Endothelial cell of umbilical vein (primary cell): ENCODE data around the gene MEAK7. TPM values are rescaled to one million over a fixed set of nuclear protein-coding genes. Genes with fewer than 3 reads are reported as not detected.

Experiments
- BruUV-seq: library from RNA; stranded (reverse); fragments of 400-500 nt; replicated peaks from 2 replicates; lab custom pipeline; 2021; lab: Mats Ljungman, UMichigan
- CTCF ChIA-PET: fragments of 300-600, 350-600 bp; sonication (Branson Sonifier 250); formaldehyde crosslinking; loops from one replicate; lab custom pipeline; 2021; ENCODE audit warnings: antibody characterized with exemption, inconsistent platforms; lab: Charles Lee
- POLR2A ChIA-PET: fragments of 300-600, 350-600 bp; sonication (Branson Sonifier 250); formaldehyde crosslinking; loops from one replicate; lab custom pipeline; 2021; ENCODE audit warnings: antibody characterized with exemption, inconsistent platforms; lab: Charles Lee
- DNase-seq: peaks from one replicate; pipeline ENCODE4 v3.0.0-alpha.2; 2011; ENCODE audit warnings: low read depth, low spot score
- FAIRE-seq: peaks from 2 replicates; lab custom pipeline; 2011; peaks lifted over from hg19 to GRCh38; lab: Jason Lieb, UNC
- H2AFZ ChIP-seq: 2 replicates; pipeline ENCODE4 v1.6.0; 2012; ENCODE audit warnings: low read depth, low read length, control low read depth, inconsistent platforms
- H3K27ac ChIP-seq: 2 replicates; pipeline ENCODE4 v1.5.1; 2011; ENCODE audit warnings: low read depth, mild to moderate bottlenecking, control low read depth, low read length, moderate library complexity; ENCODE audit not compliant: insufficient read depth
- H3K27me3 ChIP-seq, 2 experiments: 2 replicates each; pipeline versions ENCODE4 v1.6.0 to v1.6.1; 2011; ENCODE audit warnings: low read length in 2 of 2, mixed read lengths in 1 of 2; ENCODE audit not compliant: control insufficient read depth in 2 of 2, insufficient read depth in 2 of 2
- H3K36me3 ChIP-seq, 2 experiments: 2 replicates in 1 of 2; 3 replicates in 1 of 2; pipeline ENCODE4 v1.5.1; 2011; ENCODE audit warnings: low read length in 2 of 2, mild to moderate bottlenecking in 1 of 2, moderate library complexity in 1 of 2; ENCODE audit not compliant: control insufficient read depth in 2 of 2, insufficient read depth in 2 of 2; ENCODE audit errors: extremely low read depth in 1 of 2
- H3K4me1 ChIP-seq: 3 replicates; pipeline ENCODE4 v1.5.1; 2011; ENCODE audit warnings: mild to moderate bottlenecking, low read length; ENCODE audit not compliant: control insufficient read depth, insufficient read depth; ENCODE audit errors: extremely low read depth
- H3K4me2 ChIP-seq: 2 replicates; pipeline ENCODE4 v1.6.1; 2011; ENCODE audit warnings: low read length, control low read depth, mixed read lengths; ENCODE audit not compliant: insufficient read depth
- H3K4me3 ChIP-seq, 3 experiments: fragments of 200-600 bp in 1 of 3; sonication (generic), shearing (Covaris generic) in 1 of 3; replicated peaks in 1 of 3; 2 replicates each; pipeline ENCODE4 v1.5.1; 2011 to 2016; ENCODE audit warnings: control low read depth in 3 of 3, low read length in 3 of 3, mild to moderate bottlenecking in 2 of 3, inconsistent platforms in 1 of 3, low read depth in 1 of 3, moderate library complexity in 1 of 3; ENCODE audit not compliant: insufficient read depth in 1 of 3
- H3K79me2 ChIP-seq: 2 replicates; pipeline ENCODE4 v1.6.0; 2012; ENCODE audit warnings: low read length, inconsistent platforms; ENCODE audit not compliant: control insufficient read depth, insufficient read depth
- H3K9ac ChIP-seq: replicated peaks from 2 replicates; pipeline ENCODE3; 2011; ENCODE audit warnings: low read length, control low read depth; ENCODE audit not compliant: insufficient read depth; ENCODE audit errors: extremely low read depth
- H3K9me1 ChIP-seq: replicated peaks from 3 replicates; pipeline ENCODE4 v1.6.0; 2011; ENCODE audit warnings: mild to moderate bottlenecking, low read length; ENCODE audit not compliant: control insufficient read depth, insufficient read depth; ENCODE audit errors: extremely low read depth
- H3K9me3 ChIP-seq: replicated peaks from 2 replicates; pipeline ENCODE4 v1.5.1; 2012; ENCODE audit warnings: low read length, inconsistent platforms; ENCODE audit not compliant: control insufficient read depth, insufficient read depth
- H4K20me1 ChIP-seq: replicated peaks from 2 replicates; pipeline ENCODE3; 2011; ENCODE audit warnings: mild to moderate bottlenecking, low read length; ENCODE audit not compliant: control insufficient read depth, insufficient read depth; ENCODE audit errors: extremely low read depth
- EZH2 ChIP-seq: IDR thresholded peaks from 2 replicates; pipeline ENCODE4 v1.6.1; 2012; ENCODE audit warnings: borderline replicate concordance, low read depth, mild to moderate bottlenecking, moderate library complexity, low read length, inconsistent platforms; ENCODE audit not compliant: severe bottlenecking
- FOS ChIP-seq: IDR thresholded peaks from 2 replicates; pipeline ENCODE4 v1.6.1; 2011; ENCODE audit warnings: mild to moderate bottlenecking, low read length, moderate library complexity, borderline replicate concordance; ENCODE audit not compliant: insufficient read depth
- GATA2 ChIP-seq: IDR thresholded peaks from 2 replicates; pipeline ENCODE4 v1.7.0; 2011; ENCODE audit warnings: low read depth, mild to moderate bottlenecking, moderate library complexity, mixed read lengths, low read length; ENCODE audit not compliant: insufficient read length, insufficient read depth
- JUN ChIP-seq: IDR thresholded peaks from 2 replicates; pipeline ENCODE4 v1.6.1; 2011; ENCODE audit warnings: borderline replicate concordance, low read depth; ENCODE audit not compliant: insufficient read length, insufficient read depth
- MYC ChIP-seq: IDR thresholded peaks from one replicate; pipeline ENCODE4 v1.6.1; 2011; ENCODE audit warnings: mild to moderate bottlenecking, low read depth, low read length
- POLR2A ChIP-seq: IDR thresholded peaks from 2 replicates; pipeline ENCODE4 v1.6.1; 2012; ENCODE audit warnings: low read depth, mild to moderate bottlenecking, control low read depth, low read length
- POLR2AphosphoS5 ChIP-seq: IDR thresholded peaks from 2 replicates; pipeline ENCODE4 v1.6.1; 2012; ENCODE audit warnings: low read depth, mild to moderate bottlenecking, control low read depth, low read length, moderate library complexity; ENCODE audit not compliant: insufficient read depth
- dilution Hi-C: fragments of 300-500 bp; cut with MboI; formaldehyde crosslinking; loops from one replicate; pipeline ENCODE4 v1.15.0; 2019; ENCODE audit warnings: low sequenced_read_pairs; ENCODE audit not compliant: extremely low pct_ligation_motif_present
- intact Hi-C: fragments of 100-400 bp; cut with micrococcal nuclease; formaldehyde crosslinking; loops from one replicate; pipeline ENCODE4 v1.10.0; 2022
- polyA plus RNA-seq, 4 experiments: library from polyadenylated mRNA; depleted of rRNA in 3 of 4; stranded (reverse) in 3 of 4; unstranded in 1 of 4; fragments of >200 nt; gene quantifications; 2 replicates each; pipeline versions ENCODE4 v1.2.1 to v1.2.3, GENCODE V29; 2011 to 2012; ENCODE audit warnings: missing spikeins in 1 of 4
- total RNA-seq: library from RNA; stranded (reverse); gene quantifications from 2 replicates; pipeline ENCODE4 v1.2.3, GENCODE V29; 2021
- TF ChIP-seq, protein P1 (sequence below): IDR thresholded peaks from 2 replicates; pipeline ENCODE4 v1.6.1; 2011; ENCODE audit not compliant: insufficient read depth, insufficient read length
- TF ChIP-seq, protein P2 (sequence below), 2 donors: IDR thresholded peaks; 1 replicate in 1 of 2; 2 replicates in 1 of 2; pipeline ENCODE4 v1.5.1; 2011; ENCODE audit warnings: low read length in 2 of 2, mild to moderate bottlenecking in 2 of 2, moderate library complexity in 2 of 2, control low read depth in 1 of 2, inconsistent platforms in 1 of 2, low read depth in 1 of 2; ENCODE audit not compliant: insufficient read depth in 1 of 2; ENCODE audit errors: extremely low read depth in 1 of 2

The MEAK7 gene
- total and polyA plus RNA-seq, 2 donors (not counting 3 experiments of a cell fraction or from before 2014, with no cell fraction given) = 16.2 to 22.7 TPM

DNA sequence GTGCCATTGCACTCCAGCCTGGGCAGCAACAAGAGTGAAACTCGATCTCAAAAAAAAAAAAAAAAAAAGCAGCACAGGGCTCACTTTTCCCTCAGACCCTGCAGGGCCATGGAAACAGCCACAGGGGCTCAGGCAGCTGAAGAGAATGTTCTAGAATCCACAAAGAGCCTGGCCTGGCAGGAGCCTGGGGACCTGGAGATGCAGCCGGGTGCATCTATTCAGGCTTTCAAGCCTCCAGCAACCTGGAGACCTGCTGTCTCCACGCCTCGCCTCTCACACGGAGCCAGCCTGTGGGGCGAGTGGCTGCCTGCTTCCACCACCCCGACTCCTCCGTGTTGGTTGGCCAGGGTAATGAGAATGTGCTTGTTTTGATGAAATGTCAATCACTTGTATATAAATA, 44.0 kb upstream of the MEAK7 start:
- FAIRE-seq (no peak), DNase-seq (no peak)
- BruUV-seq = no TSS peak
- TF ChIP-seq POLR2AphosphoS5 = no peak
- TF ChIP-seq EZH2 = no peak
- TF ChIP-seq, protein P1, sequence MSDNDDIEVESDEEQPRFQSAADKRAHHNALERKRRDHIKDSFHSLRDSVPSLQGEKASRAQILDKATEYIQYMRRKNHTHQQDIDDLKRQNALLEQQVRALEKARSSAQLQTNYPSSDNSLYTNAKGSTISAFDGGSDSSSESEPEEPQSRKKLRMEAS = no peak
- TF ChIP-seq, protein P2, sequence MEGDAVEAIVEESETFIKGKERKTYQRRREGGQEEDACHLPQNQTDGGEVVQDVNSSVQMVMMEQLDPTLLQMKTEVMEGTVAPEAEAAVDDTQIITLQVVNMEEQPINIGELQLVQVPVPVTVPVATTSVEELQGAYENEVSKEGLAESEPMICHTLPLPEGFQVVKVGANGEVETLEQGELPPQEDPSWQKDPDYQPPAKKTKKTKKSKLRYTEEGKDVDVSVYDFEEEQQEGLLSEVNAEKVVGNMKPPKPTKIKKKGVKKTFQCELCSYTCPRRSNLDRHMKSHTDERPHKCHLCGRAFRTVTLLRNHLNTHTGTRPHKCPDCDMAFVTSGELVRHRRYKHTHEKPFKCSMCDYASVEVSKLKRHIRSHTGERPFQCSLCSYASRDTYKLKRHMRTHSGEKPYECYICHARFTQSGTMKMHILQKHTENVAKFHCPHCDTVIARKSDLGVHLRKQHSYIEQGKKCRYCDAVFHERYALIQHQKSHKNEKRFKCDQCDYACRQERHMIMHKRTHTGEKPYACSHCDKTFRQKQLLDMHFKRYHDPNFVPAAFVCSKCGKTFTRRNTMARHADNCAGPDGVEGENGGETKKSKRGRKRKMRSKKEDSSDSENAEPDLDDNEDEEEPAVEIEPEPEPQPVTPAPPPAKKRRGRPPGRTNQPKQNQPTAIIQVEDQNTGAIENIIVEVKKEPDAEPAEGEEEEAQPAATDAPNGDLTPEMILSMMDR (IDR thresholded peaks at IDR 0.05; ENCODE audit: extremely low read depth in 1 of 2, insufficient read depth in 1 of 2, low read depth in 1 of 2, low read length in 2 of 2) = no peak
- no peak for TF ChIP-seq JUN
- TF ChIP-seq GATA2 = no peak
- TF ChIP-seq MYC = no peak
- TF ChIP-seq FOS = no peak
- no peak for TF ChIP-seq POLR2A
- Histone ChIP-seq H3K27me3 (no peaks in the 10 kb centered on the region), H3K27ac (peak overlapping the region; percentile 78), H3K9me1 (no peaks in the 10 kb centered on the region), H3K4me1 (peaks cover 23% of the 10 kb centered on the region), H3K4me2 (no peak overlapping the region), H2AFZ (no peak overlapping the region), H3K79me2 (no peaks in the 10 kb centered on the region), H4K20me1 (no peaks in the 10 kb centered on the region), H3K4me3 (no peak overlapping the region), H3K9ac (no peak overlapping the region), H3K9me3 (no peaks in the 10 kb centered on the region), H3K36me3 (no peaks in the 10 kb centered on the region)
- ChIA-PET CTCF (interaction anchor here (1.0 kb wide), 1 partner anchor 73 kb away, joined by 5 read pairs; no protein-coding TSS in a partner anchor), POLR2A (no interaction called here)
- intact Hi-C loops = loop anchor here (2.0 kb wide), 3 partner anchors 16 to 70 kb away; partner anchors contain the start of gene COTL1
- dilution Hi-C loops = no loop called here
